COLO668 (cell line): ENCODE results near the gene C15orf39.

Source experiments
- DNase-seq: peaks from one replicate; lab custom pipeline; 2025; ENCODE audit not compliant: unreplicated experiment; lab: John Stamatoyannopoulos, UW

C15orf39 gene

GRCh38 chr15:75171408-75171807 lies 30.3 kb upstream of the C15orf39 start:
- DNase-seq = no peak

GRCh38 chr15:75172284-75172820 lies 29.3 kb upstream of the C15orf39 start:
- DNase-seq = no peak

GRCh38 chr15:75174102-75174501 lies 27.6 kb upstream of the C15orf39 start:
- DNase-seq = no peak

GRCh38 chr15:75174729-75175128 lies 27.0 kb upstream of the C15orf39 start:
- DNase-seq = no peak

- no peak for DNase-seq
These were observed 25.3 kb upstream of the C15orf39 start for GRCh38 chr15:75176396-75176761.

GRCh38 chr15:75177360-75178071 lies 24.2 kb upstream of the C15orf39 start:
- no peak for DNase-seq

- peak; percentile 5 for DNase-seq
These were observed 23.3 kb upstream of the C15orf39 start for GRCh38 chr15:75178171-75178937.

GRCh38 chr15:75178938-75179745 lies 22.5 kb upstream of the C15orf39 start:
- DNase-seq = no peak

- no peak for DNase-seq
These were observed 21.9 kb upstream of the C15orf39 start for GRCh38 chr15:75179746-75180140.

GRCh38 chr15:75181780-75182179 lies 19.9 kb upstream of the C15orf39 start:
- no peak for DNase-seq

- DNase-seq = no peak
These were observed 19.2 kb upstream of the C15orf39 start for GRCh38 chr15:75182187-75183131.

- no peak for DNase-seq
These were observed 16.2 kb upstream of the C15orf39 start for GRCh38 chr15:75185271-75186029.

GRCh38 chr15:75186044-75186443 lies 15.6 kb upstream of the C15orf39 start:
- DNase-seq = no peak

- no peak for DNase-seq
These were observed 13.2 kb upstream of the C15orf39 start for GRCh38 chr15:75188499-75188898.

GRCh38 chr15:75191235-75191634 lies 10.4 kb upstream of the C15orf39 start:
- no peak for DNase-seq

GRCh38 chr15:75192307-75192706 lies 9.4 kb upstream of the C15orf39 start:
- DNase-seq = no peak

- DNase-seq = no peak
These were observed 8.4 kb upstream of the C15orf39 start for GRCh38 chr15:75193272-75193671.

GRCh38 chr15:75193976-75194375 lies 7.7 kb upstream of the C15orf39 start:
- DNase-seq = no peak

- no peak for DNase-seq
These were observed 7.3 kb upstream of the C15orf39 start for GRCh38 chr15:75194397-75194796.
